ENCODE results near the gene LRRC15. TPM values are rescaled to one million over a fixed set of nuclear protein-coding genes. Genes with fewer than 3 reads are reported as not detected.

Gene LRRC15
- polyA plus RNA-seq, 3 donors = not detected

DNA sequence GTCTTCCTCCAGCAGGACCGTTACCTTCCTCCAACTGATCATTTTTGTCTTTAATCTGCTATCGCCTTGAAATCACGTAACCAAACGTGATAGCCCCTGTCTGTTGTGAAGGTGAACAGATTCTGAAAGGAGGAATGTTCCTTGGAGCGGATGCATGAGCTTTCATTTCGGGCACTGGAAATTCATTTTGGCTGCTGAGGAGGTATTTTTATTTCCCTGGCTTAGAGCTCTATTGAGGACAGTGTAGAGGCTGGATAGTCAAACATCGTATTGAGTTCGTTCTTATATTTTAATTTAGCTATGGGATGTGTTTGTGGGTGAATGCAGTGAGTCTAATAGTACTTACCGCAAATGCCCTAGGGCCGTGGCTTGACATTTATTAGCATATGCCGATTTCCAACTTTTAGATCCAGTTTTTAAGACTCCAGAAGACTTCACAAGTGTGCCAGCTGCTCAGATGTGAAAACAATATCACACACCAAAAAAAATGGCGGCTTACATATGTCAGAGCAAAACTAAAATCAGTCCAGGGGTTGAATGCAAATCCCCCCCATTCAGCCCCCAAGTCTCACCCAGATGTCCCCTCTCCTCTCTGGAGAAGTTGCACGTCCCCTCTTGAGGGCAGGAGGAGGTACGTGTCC is 40.5 kb downstream of the LRRC15 start:
- no peak overlapping the region for H3K4me3 ChIP-seq (replicated peaks in 1 of 3; ENCODE audit: low read depth in 2 of 3, low read length in 3 of 3)
- no peak overlapping the region for H3K4me2 ChIP-seq (replicated peaks; ENCODE audit: extremely low read depth, low read length, poor library complexity, severe bottlenecking)
- peaks cover 8 to 18% of the 10 kb centered on the region in 2 donors for H3K4me1 ChIP-seq (ENCODE audit: control insufficient read depth in 1 of 2, insufficient read depth in 2 of 2, low read length in 2 of 2)
- no peak overlapping the region for H3K27ac ChIP-seq (ENCODE audit: low read depth in 1 of 2, low read length in 2 of 2)
- intact Hi-C loops (cut with micrococcal nuclease) = no loop called here
- no peaks in the 10 kb centered on the region for H3K36me3 ChIP-seq (replicated peaks in 1 of 2; ENCODE audit: control insufficient read depth in 1 of 2, insufficient read depth in 2 of 2, low read length in 2 of 2)
- no peak for DNase-seq
- H3K9ac ChIP-seq (ENCODE audit: insufficient read depth, low read length, poor library complexity, severe bottlenecking) = no peak overlapping the region
- no peak overlapping the region for H3K4me3 Mint-ChIP-seq
- H2AFZ ChIP-seq (ENCODE audit: insufficient read depth, low read depth, low read length, poor library complexity, severe bottlenecking) = no peak overlapping the region
- no peaks in the 10 kb centered on the region for H3K36me3 Mint-ChIP-seq
- H4K20me1 ChIP-seq (ENCODE audit: insufficient read depth, low read length) = no peaks in the 10 kb centered on the region
- no peaks in the 10 kb centered on the region for H3K9me3 Mint-ChIP-seq
- no peaks in the 10 kb centered on the region for H3K79me2 ChIP-seq (ENCODE audit: insufficient read depth, low read length)
- H3K27me3 Mint-ChIP-seq (ENCODE audit: low read depth in 3 of 3) = peaks cover 16 to 31% (median 24%) of the 10 kb centered on the region in 3 donors
- WGBS (ENCODE audit: insufficient coverage) = 92% methylated on average over 6 of the region's 14 CpGs
- peaks cover 0 to 5% of the 10 kb centered on the region in 2 donors for H3K9me3 ChIP-seq (replicated peaks in 1 of 2; ENCODE audit: control insufficient read depth in 1 of 2, insufficient read depth in 1 of 2, low read length in 2 of 2)
- TF ChIP-seq, protein P1, sequence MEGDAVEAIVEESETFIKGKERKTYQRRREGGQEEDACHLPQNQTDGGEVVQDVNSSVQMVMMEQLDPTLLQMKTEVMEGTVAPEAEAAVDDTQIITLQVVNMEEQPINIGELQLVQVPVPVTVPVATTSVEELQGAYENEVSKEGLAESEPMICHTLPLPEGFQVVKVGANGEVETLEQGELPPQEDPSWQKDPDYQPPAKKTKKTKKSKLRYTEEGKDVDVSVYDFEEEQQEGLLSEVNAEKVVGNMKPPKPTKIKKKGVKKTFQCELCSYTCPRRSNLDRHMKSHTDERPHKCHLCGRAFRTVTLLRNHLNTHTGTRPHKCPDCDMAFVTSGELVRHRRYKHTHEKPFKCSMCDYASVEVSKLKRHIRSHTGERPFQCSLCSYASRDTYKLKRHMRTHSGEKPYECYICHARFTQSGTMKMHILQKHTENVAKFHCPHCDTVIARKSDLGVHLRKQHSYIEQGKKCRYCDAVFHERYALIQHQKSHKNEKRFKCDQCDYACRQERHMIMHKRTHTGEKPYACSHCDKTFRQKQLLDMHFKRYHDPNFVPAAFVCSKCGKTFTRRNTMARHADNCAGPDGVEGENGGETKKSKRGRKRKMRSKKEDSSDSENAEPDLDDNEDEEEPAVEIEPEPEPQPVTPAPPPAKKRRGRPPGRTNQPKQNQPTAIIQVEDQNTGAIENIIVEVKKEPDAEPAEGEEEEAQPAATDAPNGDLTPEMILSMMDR (IDR thresholded peaks at IDR 0.05) = no peak
- peaks cover 11% of the 10 kb centered on the region for H3K4me1 Mint-ChIP-seq
- no peak overlapping the region for H3K27ac Mint-ChIP-seq
- peaks cover 3 to 16% of the 10 kb centered on the region in 2 donors for H3K27me3 ChIP-seq (ENCODE audit: control insufficient read depth in 2 of 2, insufficient read depth in 2 of 2, low read length in 2 of 2)

DNA sequence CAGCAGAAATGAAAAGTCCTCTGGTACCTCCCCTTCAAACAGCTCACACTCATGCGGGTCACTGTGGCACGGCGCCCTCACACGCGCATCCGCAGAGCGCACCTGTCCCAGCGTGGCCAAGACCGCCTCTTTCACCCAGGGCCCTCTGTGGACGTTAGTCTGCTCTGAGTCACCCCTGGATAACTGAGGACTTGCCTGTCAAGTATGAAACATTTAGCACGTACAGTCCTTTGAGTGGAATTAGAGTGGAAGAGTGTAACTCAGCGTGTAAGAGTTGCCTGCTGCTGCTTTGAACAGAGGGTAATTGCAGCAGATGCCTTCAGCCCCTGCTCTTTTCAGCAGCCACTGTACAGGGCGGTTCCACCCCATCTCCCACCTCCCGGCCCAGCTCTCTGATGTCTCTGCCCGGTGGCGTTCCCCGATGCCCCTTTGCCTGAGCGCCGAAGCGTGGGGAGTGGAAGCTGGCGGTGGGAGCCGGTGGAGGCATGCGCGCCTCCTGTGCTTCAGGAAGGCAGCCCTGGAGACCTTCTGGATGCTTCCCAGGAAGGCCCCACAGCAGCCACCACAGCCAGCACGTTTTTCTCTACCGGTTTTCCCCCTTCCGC is 41.4 kb downstream of the LRRC15 start:
- peaks cover 15 to 25% (median 23%) of the 10 kb centered on the region in 3 donors for H3K27me3 Mint-ChIP-seq (ENCODE audit: low read depth in 3 of 3)
- TF ChIP-seq, protein P1 (IDR thresholded peaks at IDR 0.05) = no peak
- H3K27ac Mint-ChIP-seq = no peak overlapping the region
- Histone ChIP-seq H3K4me3 (replicated peaks in 1 of 3; ENCODE audit: low read depth in 2 of 3, low read length in 3 of 3) (no peak overlapping the region), H4K20me1 (ENCODE audit: insufficient read depth, low read length) (no peaks in the 10 kb centered on the region), H3K79me2 (ENCODE audit: insufficient read depth, low read length) (no peaks in the 10 kb centered on the region), H3K4me1 (ENCODE audit: control insufficient read depth in 1 of 2, insufficient read depth in 2 of 2, low read length in 2 of 2) (peaks cover 4 to 13% of the 10 kb centered on the region in 2 donors), H3K36me3 (replicated peaks in 1 of 2; ENCODE audit: control insufficient read depth in 1 of 2, insufficient read depth in 2 of 2, low read length in 2 of 2) (no peaks in the 10 kb centered on the region), H3K9me3 (replicated peaks in 1 of 2; ENCODE audit: control insufficient read depth in 1 of 2, insufficient read depth in 1 of 2, low read length in 2 of 2) (peaks cover 0 to 5% of the 10 kb centered on the region in 2 donors), H2AFZ (ENCODE audit: insufficient read depth, low read depth, low read length, poor library complexity, severe bottlenecking) (no peak overlapping the region), H3K27me3 (ENCODE audit: control insufficient read depth in 2 of 2, insufficient read depth in 2 of 2, low read length in 2 of 2) (peaks cover 3 to 18% of the 10 kb centered on the region in 2 donors), H3K27ac (ENCODE audit: low read depth in 1 of 2, low read length in 2 of 2) (no peak overlapping the region), H3K4me2 (replicated peaks; ENCODE audit: extremely low read depth, low read length, poor library complexity, severe bottlenecking) (no peak overlapping the region), H3K9ac (ENCODE audit: insufficient read depth, low read length, poor library complexity, severe bottlenecking) (no peak overlapping the region)
- H3K4me1 Mint-ChIP-seq = peaks cover 7% of the 10 kb centered on the region
- peaks cover 0 to under 1% (median 0%) of the 10 kb centered on the region in 7 donors for H3K9me3 Mint-ChIP-seq
- no peaks in the 10 kb centered on the region for H3K36me3 Mint-ChIP-seq
- H3K4me3 Mint-ChIP-seq = no peak overlapping the region
- DNase-seq = no peak
- intact Hi-C loops (cut with micrococcal nuclease) = no loop called here
- 81% methylated on average over 14 of the region's 27 CpGs for WGBS (ENCODE audit: insufficient coverage)

All from CD14-positive monocyte (primary cell).